ENCODE results near the gene ABL2. TPM values are rescaled to one million over a fixed set of nuclear protein-coding genes. Genes with fewer than 3 reads are reported as not detected.

The ABL2 gene
- total and polyA plus RNA-seq, 9 of the 15 experiments (the other 6 are each of a cell fraction or from before 2014, with no cell fraction given): 1.4 to 15.0 (median 8.6) TPM

DNA sequence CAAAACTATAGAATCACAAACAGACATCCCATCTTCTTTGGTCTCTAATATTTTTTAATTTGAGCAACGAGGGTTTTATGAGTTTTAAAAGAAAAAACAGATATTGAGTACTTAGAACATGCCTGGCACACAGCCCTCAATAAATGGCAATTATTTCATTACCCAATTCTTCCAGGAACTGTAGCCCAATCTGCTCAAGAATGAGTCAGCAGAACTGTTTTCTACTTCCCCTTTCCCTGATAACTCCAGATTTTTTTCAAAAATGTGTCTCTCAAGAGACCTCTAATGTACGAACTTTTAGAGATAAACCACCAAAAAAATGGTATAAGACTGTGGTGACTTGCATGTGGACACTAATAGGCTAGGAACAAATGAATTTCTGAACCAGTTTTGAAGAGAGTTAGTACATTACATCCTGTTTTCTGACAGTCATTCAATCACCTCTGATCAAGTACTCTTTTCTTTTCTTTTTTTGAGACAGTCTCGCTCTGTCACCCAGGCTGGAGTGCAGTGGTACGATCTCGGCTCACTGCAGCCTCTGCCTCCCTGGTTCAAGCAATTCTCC, 11.5 kb downstream of the ABL2 start (continued):
- TF ChIP-seq CEBPZ (IDR thresholded peaks at IDR 0.05; ENCODE audit: borderline replicate concordance, low read depth, low read length) (no peak), ZFPM2 (CRISPR knock-in tag; IDR thresholded peaks at IDR 0.05) (no peak), ERF (CRISPR knock-in tag; IDR thresholded peaks at IDR 0.05) (no peak), KLF10 (CRISPR knock-in tag; IDR thresholded peaks at IDR 0.05) (no peak), ZZZ3 (IDR thresholded peaks at IDR 0.05) (no peak), HDGF (IDR thresholded peaks at IDR 0.05) (0 out of 2 replicates have a peak, but pooled peaks have one; percentile 65), NFXL1 (CRISPR knock-in tag; IDR thresholded peaks at IDR 0.05) (no peak), ZKSCAN1 (IDR thresholded peaks at IDR 0.05; ENCODE audit: low read depth, low read length) (no peak), ZBED1 (IDR thresholded peaks at IDR 0.05) (no peak), DMBX1 (CRISPR knock-in tag; IDR thresholded peaks at IDR 0.05; ENCODE audit: borderline replicate concordance) (no peak), MTF1 (CRISPR knock-in tag; IDR thresholded peaks at IDR 0.05; ENCODE audit: borderline replicate concordance) (no peak), ZNF318 (IDR thresholded peaks at IDR 0.05; ENCODE audit: borderline replicate concordance in 1 of 2, low read depth in 1 of 2) (0 out of 4 replicates have a peak, but pooled peaks of 1 of the 2 experiments have one; percentile 86), MTA1 (IDR thresholded peaks at IDR 0.05; ENCODE audit: borderline replicate concordance) (no peak), GATAD2A (IDR thresholded peaks at IDR 0.05) (no peak)
- TF ChIP-seq, protein P1, sequence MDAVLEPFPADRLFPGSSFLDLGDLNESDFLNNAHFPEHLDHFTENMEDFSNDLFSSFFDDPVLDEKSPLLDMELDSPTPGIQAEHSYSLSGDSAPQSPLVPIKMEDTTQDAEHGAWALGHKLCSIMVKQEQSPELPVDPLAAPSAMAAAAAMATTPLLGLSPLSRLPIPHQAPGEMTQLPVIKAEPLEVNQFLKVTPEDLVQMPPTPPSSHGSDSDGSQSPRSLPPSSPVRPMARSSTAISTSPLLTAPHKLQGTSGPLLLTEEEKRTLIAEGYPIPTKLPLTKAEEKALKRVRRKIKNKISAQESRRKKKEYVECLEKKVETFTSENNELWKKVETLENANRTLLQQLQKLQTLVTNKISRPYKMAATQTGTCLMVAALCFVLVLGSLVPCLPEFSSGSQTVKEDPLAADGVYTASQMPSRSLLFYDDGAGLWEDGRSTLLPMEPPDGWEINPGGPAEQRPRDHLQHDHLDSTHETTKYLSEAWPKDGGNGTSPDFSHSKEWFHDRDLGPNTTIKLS (IDR thresholded peaks at IDR 0.05; ENCODE audit: borderline replicate concordance, low read depth): no peak
